H54 (cell line): ENCODE measurements around the gene TUBA8.
"Not testable (repeated sequence)": the region's sequence is repeated elsewhere in the genome, so short reads cannot be mapped to it uniquely, and the experiment has no call there.

Experiments
- DNase-seq: peaks from one replicate; pipeline ENCODE4 v3.0.0; 2011; ENCODE audit warnings: low spot score, mixed read lengths; ENCODE audit not compliant: insufficient read length
- FAIRE-seq: peaks from 3 replicates; lab custom pipeline; 2011; peaks lifted over from hg19 to GRCh38; lab: Jason Lieb, UNC
- POLR2A ChIP-seq: IDR thresholded peaks from 2 replicates; pipeline ENCODE4 v1.6.1; 2011; ENCODE audit warnings: low read depth, mild to moderate bottlenecking, low read length

The TUBA8 gene

DNA sequence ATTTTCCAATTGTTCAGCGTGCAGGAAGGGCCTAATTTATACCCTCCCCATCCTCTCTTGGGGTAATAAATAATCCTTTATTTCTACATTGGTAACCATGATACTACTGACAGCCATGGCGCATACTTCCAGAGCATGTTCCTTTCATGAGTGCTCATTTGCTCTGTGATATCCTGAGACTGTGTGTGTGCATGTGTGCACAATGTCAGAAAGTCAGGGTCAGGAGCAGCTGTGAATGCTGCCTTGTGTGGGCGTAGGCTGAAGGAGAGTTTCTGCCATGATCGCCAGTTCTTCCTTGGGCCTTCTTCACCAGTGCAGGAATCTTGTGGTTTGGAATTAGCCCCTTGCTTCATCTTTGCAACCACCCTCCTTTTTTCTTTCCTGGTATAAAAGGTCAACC, 10.2 kb downstream of the TUBA8 start:
- TF ChIP-seq POLR2A = no peak
- FAIRE-seq = no peak
- DNase-seq = no peak

DNA sequence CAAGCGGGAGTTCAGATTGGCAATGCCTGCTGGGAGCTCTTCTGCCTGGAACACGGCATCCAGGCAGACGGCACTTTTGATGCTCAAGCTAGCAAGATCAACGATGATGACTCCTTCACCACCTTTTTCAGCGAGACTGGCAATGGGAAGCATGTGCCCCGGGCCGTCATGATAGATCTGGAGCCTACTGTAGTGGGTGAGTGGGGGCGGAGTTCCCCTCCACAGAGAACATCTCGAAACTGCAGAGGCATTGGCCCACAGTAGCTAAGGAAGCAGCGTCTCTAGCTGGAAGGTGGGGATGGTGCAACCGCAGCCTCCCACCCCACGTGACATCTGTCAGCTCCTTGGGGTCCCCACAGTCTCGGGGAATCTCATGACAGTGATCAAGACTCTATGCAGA, 10.9 kb downstream of the TUBA8 start:
- no peak for TF ChIP-seq POLR2A
- FAIRE-seq = no peak
- no peak for DNase-seq

DNA sequence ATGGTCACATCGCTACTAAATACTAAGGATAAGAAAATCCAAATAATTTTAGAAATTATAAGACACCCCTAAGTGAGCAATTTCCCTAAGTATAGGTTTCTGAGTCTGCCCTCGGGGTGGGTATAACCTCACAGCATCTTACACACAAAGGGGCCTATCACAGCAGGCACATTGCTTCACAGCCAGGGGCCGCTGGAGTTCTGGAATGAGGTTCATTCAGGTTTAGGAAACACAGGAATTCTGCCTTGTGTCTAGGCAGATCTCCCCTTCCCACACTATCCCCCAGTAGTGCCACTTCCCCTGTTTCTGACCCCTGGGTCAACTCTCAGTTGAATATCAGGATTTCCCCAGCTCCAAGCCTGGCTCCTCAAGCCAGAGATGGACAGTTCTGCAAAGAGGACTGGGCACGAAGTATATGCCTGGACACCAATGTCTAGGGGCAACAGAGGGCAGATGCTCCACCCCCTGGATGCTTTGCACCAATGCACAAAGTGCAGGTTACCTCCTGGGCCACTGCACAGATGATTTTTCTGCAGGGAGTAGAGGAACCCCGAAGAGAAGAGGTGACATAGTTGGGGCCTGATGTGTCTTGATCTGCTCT, 11.4 kb downstream of the TUBA8 start:
- FAIRE-seq (no peak), DNase-seq (no peak)
- TF ChIP-seq POLR2A = no peak

DNA sequence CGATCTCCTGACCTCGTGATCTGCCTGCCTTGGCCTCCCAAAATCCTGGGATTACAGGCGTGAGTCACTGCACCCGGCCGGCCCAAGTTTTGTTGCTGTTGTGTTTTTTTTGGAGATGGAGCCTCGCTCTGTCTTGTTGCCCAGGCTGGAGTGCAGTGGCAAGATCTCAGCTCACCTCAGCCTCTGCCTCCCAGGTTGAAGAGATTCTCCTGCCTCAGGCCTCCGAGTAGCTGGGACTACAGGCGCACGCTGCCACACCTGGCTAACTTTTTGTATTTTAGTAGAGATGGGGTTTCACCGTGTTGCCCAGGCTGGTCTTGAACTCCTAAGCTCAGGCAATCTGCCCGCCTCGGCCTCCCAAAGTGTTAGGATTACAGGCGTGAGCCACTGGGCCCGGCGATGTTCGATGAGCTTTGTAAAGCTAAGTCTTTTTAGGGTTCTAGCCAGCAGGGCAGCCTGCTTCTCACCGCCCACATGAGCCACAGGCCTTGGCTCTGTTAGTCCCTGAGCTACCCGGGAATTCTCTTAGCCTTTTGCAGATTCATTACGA, 12.9 kb downstream of the TUBA8 start:
- DNase-seq, FAIRE-seq: not testable (repeated sequence)

DNA sequence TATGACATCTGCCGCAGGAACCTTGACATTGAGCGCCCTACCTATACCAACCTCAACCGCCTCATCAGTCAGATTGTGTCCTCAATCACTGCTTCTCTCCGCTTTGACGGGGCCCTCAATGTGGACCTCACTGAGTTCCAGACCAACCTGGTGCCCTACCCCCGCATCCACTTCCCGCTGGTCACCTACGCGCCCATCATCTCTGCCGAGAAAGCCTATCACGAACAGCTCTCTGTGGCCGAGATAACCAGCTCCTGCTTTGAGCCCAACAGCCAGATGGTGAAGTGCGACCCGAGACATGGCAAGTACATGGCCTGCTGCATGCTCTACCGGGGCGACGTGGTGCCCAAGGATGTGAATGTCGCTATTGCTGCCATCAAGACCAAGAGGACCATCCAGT, 16.0 kb downstream of the TUBA8 start:
- no peak for FAIRE-seq
- TF ChIP-seq POLR2A = no peak
- DNase-seq = no peak

DNA sequence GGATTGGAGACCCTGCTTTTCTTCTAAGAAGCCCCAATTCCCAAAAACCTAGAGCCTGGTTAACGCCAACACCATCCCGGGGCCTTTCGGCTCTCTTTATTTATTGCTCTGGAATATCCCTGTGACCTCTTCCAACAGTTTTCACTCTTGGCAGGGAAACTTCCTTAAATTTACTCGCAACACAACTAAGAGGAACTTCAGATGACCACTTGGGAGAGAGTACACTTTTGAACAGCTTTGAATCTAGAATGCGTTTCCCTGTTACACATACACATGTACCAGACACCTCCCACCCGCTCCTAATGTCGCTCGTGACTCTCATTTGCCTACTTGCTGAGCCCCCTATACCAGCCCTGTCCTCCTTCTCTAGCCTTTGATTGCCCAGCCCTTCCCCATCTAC, 19.4 kb downstream of the TUBA8 start:
- FAIRE-seq (no peak), DNase-seq (no peak)
- no peak for TF ChIP-seq POLR2A

DNA sequence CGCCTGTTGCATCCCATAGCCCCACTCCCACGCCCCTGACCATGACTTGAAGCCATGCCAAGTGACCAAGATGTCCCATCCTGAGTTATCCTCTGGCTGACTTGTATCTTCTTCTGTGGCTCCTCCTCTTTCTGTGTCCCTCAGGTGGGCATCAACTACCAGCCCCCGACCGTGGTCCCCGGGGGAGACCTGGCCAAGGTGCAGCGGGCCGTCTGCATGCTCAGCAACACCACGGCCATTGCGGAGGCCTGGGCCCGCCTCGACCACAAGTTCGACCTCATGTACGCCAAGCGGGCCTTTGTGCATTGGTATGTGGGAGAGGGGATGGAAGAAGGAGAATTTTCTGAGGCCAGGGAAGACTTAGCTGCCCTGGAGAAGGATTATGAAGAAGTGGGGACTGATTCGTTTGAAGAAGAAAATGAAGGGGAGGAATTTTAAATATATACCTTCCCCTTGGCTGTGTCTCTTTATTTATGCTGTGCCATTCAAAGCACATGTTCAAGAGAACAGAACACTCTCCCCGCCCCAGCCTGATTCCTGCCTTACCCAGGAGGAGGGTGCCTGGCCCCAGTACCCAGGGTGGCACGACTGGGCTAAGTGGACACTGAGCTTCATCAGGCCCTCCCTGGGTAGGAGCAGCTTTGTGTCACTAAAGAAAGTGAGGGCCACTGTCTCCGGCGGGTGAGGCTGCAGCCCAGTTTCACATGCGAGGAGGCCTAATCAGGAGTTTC, 20.3 kb downstream of the TUBA8 start:
- no peak for FAIRE-seq
- DNase-seq = no peak
- TF ChIP-seq POLR2A = no peak

DNA sequence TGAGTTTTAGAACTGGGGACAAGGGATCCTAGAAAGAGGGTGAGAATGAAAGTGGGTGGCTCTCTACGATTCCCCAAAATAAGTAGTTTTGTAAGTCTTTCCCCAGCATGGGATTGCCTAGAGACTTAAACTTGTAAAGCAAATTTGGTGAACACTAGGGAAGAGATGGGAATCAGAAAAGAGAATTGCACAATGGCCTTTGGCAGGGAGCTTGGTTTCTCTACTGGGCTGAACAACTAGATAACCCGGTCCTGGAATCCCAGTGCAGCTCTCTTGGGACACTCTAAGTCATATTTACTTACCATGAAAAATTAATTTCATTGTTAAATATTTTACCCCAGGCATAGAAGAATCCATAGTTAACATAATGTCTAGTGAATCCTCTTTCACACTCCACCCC, 22.8 kb downstream of the TUBA8 start:
- DNase-seq = no peak
- no peak for FAIRE-seq
- no peak for TF ChIP-seq POLR2A

DNA sequence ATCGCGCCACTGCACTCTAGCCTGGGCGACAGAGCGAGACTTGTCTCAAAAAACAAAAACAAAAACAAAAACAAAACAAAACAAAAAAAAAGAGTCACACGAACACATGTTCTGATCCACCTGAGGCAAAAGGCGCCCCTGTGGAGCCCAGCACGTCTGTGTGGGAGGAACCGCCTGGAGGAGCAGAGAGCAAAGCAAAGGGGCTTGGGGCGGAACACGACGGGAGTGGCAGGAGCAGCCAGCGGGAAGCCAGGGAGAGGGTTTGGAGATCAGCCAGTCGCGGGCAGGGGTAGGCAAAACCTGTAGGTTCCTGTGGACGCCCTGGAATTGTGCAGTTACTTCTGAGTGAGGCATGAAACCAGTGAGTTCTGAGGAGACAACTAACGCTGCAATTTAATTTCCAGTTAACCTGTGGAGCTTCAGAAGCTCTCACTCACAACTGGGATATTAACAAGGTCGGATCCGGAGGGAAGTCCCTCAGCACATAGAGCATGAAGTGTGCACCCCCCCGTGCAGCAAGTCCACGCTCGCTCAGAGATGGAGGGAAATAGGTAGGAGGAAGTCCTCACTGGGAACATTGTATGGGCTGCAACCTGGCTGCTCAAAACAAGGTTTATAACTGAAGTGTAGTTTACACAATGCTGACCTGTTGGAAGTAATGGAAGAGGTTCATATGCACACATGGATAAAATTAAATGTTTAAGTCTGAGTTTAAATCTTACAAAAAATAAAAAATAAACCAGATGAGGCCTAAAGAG, 26.1 kb downstream of the TUBA8 start:
- DNase-seq (no peak), FAIRE-seq (no peak)
- TF ChIP-seq POLR2A = no peak

DNA sequence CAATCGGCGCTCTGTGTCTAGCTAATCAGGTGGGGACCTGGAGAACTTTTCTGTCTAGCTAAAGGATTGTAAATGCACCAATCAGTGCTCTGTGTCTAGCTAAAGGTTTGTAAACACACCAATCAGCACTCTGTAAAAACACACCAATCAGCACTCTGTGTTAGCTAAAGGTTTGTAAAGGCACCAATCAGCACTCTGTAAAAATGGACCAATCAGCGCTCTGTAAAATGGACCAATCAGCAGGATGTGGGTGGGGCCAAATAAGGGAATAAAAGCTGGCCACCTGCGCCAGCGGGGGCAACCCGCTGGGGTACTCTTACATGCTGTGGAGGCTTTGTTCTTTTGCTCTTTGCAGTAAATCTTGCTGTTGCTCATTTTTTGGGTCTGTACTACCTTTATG, 30.4 kb downstream of the TUBA8 start:
- not testable (repeated sequence) for FAIRE-seq, DNase-seq

DNA sequence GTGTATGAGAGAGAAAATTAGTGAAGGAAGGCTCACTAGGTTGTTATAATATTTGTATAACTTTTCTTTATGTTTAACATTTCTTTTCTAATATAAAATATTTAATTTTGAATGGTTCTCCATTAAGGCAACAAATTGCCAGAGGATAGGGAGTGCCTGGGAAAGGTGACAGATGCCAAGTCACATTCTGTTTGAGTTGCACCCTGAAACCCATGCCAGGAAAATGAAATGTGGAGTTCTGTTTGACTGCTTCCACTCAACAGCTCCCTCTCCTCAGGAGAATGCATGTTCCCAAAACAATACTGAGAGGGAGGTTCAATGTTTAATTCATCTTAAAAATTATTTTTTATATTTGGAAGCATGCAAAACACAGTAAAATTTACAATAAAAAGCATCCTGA, 33.5 kb downstream of the TUBA8 start:
- DNase-seq (no peak), FAIRE-seq (no peak)
- no peak for TF ChIP-seq POLR2A

DNA sequence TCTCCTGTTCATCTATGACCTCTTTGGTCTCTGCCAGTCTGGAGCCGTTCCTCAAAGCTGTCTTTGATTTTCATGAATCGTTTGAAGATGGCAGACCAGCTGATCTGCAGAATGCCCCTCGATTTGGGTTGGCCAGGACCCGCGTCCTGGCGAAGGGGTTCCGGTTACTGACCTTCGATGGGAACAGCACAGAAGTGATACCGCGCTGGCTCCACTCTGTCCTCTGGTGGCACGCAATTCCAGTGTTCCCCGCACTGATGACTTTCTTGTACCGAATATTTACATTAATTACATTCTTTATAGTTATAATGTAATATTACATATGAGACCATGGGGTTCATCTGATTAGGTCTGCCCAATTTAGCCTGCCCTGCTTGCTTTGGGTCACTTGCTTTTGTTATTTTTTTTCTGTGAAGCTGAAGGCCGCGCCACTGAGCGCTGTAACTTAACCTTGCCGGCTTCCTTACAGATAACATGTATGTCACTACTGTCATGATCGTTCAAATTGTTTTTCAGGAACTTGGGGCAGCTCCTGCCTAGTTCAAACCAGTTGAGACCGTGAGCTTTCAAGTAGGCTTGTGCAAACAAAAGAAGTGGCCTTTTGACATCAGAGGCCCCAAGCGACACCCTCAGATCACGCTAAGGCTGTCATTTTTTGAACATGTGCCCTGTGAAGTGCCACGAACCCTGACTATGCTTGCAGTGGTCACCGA, 35.2 kb downstream of the TUBA8 start:
- FAIRE-seq = no peak
- no peak for DNase-seq
- no peak for TF ChIP-seq POLR2A

DNA sequence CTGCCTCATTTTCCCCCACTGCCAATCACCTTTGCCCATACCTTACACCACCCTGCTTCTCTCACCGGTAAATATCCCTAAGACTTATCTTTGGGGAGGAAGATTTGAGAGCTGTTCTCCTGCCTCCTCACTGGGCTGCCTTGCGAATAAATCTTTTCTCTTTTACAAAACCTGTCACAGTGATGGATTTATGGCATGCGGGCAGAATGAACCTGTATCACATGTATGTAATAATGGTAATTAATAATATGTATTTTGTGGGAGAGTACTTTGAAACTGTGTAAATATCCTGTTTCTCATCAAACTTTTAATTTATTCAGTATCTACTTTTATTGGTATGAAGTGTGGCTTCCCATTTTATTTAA, 35.8 kb downstream of the TUBA8 start:
- no peak for FAIRE-seq
- TF ChIP-seq POLR2A = no peak
- DNase-seq = no peak

DNA sequence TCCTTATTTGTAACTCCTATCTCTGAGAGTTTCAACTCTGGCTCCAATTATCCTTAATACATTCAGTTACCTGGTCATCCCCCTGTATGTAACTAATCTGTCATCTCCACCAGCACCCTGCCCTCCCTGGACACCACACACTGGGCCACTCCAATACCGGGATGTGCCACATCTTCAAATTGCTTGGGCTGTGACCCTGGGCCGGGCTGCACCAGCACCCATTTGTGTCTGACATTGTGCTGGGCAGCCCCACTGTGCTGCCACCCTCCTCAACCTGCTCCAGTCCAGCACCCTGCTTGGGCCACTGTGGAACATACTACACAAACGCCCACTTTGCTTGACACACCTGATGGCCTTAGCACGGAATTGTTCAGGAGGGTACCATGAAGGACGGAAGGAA, 37.2 kb downstream of the TUBA8 start:
- FAIRE-seq (no peak), DNase-seq (no peak)
- TF ChIP-seq POLR2A = no peak
